ENCODE measurements around the gene CNOT11. TPM values are rescaled to one million over a fixed set of nuclear protein-coding genes. Genes with fewer than 3 reads are reported as not detected.

The CNOT11 gene
- total and polyA plus RNA-seq, 3 donors from 2014 or later, result 43.7 to 81.1 (median 45.7) TPM

DNA sequence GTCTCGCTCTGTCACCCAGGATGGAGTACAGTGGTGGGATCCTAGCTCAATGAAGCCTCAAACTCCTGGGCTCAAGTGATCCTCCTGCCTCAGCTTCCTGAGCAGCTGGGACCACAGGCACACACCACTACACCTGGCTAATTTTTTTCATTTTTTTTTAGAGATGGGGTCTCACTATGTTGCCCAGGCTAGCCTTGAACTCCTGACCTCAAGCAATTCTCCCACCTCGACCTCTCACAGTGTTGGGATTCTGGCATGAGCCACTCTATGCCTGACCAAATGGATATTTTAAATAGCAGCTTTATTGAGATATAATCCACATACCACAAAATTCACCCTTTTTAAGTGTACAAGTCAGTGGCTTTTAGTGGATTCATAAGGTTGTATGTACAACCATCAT, 44.7 kb downstream of the CNOT11 start:
- no peak for DNase-seq
- Histone ChIP-seq H3K4me1 (peaks cover 4% of the 10 kb centered on the region), H3K27ac (no peak overlapping the region), H3K4me3 (no peak overlapping the region), H3K36me3 (ENCODE audit: low read depth, missing control alignments) (no peaks in the 10 kb centered on the region), H3K9me3 (no peaks in the 10 kb centered on the region), H3K27me3 (no peaks in the 10 kb centered on the region)
- intact Hi-C loops (cut with DNase I; ENCODE audit: low total_unique reads), result no loop called here
- 67 to 83% methylated on average over 2 of the region's 2 CpGs for WGBS, 2 donors
- TF ChIP-seq, protein P1, sequence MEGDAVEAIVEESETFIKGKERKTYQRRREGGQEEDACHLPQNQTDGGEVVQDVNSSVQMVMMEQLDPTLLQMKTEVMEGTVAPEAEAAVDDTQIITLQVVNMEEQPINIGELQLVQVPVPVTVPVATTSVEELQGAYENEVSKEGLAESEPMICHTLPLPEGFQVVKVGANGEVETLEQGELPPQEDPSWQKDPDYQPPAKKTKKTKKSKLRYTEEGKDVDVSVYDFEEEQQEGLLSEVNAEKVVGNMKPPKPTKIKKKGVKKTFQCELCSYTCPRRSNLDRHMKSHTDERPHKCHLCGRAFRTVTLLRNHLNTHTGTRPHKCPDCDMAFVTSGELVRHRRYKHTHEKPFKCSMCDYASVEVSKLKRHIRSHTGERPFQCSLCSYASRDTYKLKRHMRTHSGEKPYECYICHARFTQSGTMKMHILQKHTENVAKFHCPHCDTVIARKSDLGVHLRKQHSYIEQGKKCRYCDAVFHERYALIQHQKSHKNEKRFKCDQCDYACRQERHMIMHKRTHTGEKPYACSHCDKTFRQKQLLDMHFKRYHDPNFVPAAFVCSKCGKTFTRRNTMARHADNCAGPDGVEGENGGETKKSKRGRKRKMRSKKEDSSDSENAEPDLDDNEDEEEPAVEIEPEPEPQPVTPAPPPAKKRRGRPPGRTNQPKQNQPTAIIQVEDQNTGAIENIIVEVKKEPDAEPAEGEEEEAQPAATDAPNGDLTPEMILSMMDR (IDR thresholded peaks at IDR 0.05), result no peak
- no peak for TF ChIP-seq POLR2A (IDR thresholded peaks at IDR 0.05)

DNA sequence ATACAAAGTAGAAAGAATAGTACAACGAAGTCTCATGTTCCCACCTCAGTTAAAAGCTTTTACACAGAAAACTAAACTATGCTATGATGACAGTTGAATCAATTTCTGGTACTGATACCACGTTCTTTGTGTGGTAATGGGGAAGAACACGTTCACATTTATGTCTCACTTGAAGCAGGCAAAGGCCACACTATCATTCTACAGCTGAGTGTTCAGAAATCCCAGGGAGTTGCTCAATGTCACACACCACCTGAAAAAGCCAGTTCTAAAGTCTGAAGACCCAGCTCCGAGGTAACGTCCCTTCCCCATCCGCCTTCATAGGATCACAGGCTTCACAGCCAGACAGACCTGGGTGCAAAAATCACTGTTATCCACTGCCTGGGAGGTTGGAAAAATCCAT, 46.9 kb downstream of the CNOT11 start:
- intact Hi-C loops (cut with DNase I; ENCODE audit: low total_unique reads), result no loop called here
- no peak for TF ChIP-seq POLR2A (IDR thresholded peaks at IDR 0.05)
- TF ChIP-seq, protein P1 (IDR thresholded peaks at IDR 0.05), result no peak
- Histone ChIP-seq H3K4me1 (peaks cover 9% of the 10 kb centered on the region), H3K9me3 (no peaks in the 10 kb centered on the region), H3K27me3 (no peaks in the 10 kb centered on the region), H3K36me3 (ENCODE audit: low read depth, missing control alignments) (no peaks in the 10 kb centered on the region), H3K4me3 (no peak overlapping the region), H3K27ac (no peak overlapping the region)
- WGBS, 2 donors, result 56 to 59% methylated on average over 6 of the region's 6 CpGs
- DNase-seq, result no peak

DNA sequence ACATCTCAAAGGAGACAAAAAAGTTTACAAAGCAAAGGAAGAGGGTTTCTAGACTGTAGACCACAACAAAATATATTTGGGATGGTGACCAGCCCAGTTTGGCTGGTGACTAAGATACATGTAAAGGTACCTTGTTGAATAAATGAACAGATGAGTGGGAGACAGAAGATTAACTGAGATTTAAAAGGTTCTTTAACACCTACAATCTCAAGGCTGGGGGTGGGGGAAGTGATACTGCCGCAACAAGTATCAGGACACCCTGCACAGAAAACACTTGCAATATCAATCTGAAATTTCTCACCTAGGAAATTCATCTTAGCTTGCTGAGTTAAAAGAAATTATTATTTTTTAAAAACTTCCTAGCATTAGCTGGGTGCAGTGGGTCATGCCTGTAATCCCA, 47.5 kb downstream of the CNOT11 start:
- intact Hi-C loops (cut with DNase I; ENCODE audit: low total_unique reads), result no loop called here
- Histone ChIP-seq H3K36me3 (ENCODE audit: low read depth, missing control alignments) (no peaks in the 10 kb centered on the region), H3K27me3 (no peaks in the 10 kb centered on the region), H3K9me3 (no peaks in the 10 kb centered on the region), H3K27ac (no peak overlapping the region), H3K4me1 (peaks cover 9% of the 10 kb centered on the region), H3K4me3 (no peak overlapping the region)
- no peak for TF ChIP-seq POLR2A (IDR thresholded peaks at IDR 0.05)
- TF ChIP-seq, protein P1 (IDR thresholded peaks at IDR 0.05), result no peak
- DNase-seq, result no peak
- 71 to 77% methylated on average over 1 of the region's 1 CpG for WGBS, 2 donors

DNA sequence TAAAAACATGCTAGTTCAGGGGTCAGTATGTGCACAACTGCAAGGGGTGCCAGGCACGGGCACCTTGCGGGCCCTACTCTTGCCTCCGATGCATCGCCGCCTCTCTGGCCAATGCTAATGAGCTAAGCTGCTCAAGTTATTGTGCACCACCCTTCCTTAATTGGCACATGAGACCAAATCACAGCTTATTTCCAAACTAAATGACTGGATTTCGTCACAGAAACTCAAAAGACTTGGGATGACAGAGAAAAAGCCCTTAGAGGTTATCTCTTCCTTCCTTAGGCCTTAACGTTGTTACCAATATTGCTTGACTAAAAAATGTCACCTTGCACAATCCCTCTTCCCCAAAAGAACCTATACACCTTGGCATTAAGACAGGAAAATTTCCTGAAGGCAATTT, 48.1 kb downstream of the CNOT11 start:
- intact Hi-C loops (cut with DNase I; ENCODE audit: low total_unique reads), result no loop called here
- DNase-seq, result no peak
- Histone ChIP-seq H3K27ac (no peak overlapping the region), H3K4me1 (peaks cover 16% of the 10 kb centered on the region), H3K27me3 (no peaks in the 10 kb centered on the region), H3K4me3 (no peak overlapping the region), H3K9me3 (no peaks in the 10 kb centered on the region), H3K36me3 (ENCODE audit: low read depth, missing control alignments) (no peaks in the 10 kb centered on the region)
- 74 to 92% methylated on average over 7 of the region's 7 CpGs for WGBS, 2 donors
- TF ChIP-seq, protein P1 (IDR thresholded peaks at IDR 0.05), result no peak
- no peak for TF ChIP-seq POLR2A (IDR thresholded peaks at IDR 0.05)

- WGBS, 2 donors, result 85 to 88% methylated on average over 4 of the region's 4 CpGs
- no peak overlapping the region for H3K27ac ChIP-seq
Observed at GRCh38 chr2:101302016-101302415, 49.3 kb downstream of the CNOT11 start.

More at GRCh38 chr2:101302016-101302415, 49.3 kb downstream of the CNOT11 start:
- H3K36me3 ChIP-seq (ENCODE audit: low read depth, missing control alignments), result no peaks in the 10 kb centered on the region
- no peak for DNase-seq
- H3K4me3 ChIP-seq, result no peak overlapping the region
- intact Hi-C loops (cut with DNase I; ENCODE audit: low total_unique reads), result no loop called here
- peaks cover 17% of the 10 kb centered on the region for H3K4me1 ChIP-seq
- no peaks in the 10 kb centered on the region for H3K27me3 ChIP-seq
- no peaks in the 10 kb centered on the region for H3K9me3 ChIP-seq
- TF ChIP-seq POLR2A (IDR thresholded peaks at IDR 0.05), result no peak
- TF ChIP-seq, protein P1 (IDR thresholded peaks at IDR 0.05), result no peak

Measured in testis (tissue), 3 donors.